ENCODE results near the gene DHCR24.
"Not testable (repeated sequence)": the region's sequence is repeated elsewhere in the genome, so short reads cannot be mapped to it uniquely, and the experiment has no call there.

DHCR24 gene

GRCh38 chr1:54886724-54887664, at the start of gene DHCR24:
DHCR24 (minus strand) TSS chr1:54887195; CDS start chr1:54887119, 76 bp downstream.
- peak; percentile 53 for DNase-seq

DNA sequence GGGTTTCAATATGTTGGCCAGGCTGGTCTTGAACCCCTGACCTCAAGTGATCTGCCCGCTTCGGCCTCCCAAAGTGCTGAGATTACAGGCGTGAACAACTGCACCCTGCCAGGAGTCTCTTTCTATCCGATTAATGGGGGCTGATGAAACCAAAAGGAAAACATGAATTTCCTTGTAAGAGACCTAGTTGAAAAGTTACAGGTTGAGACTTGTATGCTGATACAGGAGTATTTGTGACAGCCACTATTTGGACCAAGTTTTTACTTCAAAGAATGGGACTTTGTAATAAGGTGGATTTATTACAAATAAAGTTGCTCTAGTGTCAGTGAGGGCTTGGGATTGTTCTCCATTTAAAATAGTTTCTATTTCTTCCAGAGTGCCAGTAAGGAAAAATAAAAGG, 49.8 kb upstream of the DHCR24 start:
- DNase-seq: no peak

DNA sequence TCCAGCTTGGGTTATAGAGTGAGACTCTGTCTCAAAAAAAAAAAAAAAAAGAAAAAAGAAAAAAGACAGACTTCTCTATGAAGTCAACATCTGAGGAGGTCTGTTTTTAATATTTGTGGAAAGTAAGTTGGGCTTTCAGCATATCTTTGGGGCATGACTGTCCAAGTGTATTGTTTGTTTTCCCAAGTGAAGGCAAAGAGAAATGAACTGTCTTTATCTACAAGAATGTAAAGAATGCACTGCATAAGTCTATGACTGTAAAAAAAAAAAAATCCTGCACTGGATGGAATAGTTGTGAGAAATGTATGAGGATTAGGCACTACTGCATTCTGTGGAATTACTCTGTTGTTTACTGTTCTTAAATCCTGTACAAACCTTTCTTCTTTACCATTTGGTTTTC, 47.9 kb upstream of the DHCR24 start:
- no peak for DNase-seq

DNA sequence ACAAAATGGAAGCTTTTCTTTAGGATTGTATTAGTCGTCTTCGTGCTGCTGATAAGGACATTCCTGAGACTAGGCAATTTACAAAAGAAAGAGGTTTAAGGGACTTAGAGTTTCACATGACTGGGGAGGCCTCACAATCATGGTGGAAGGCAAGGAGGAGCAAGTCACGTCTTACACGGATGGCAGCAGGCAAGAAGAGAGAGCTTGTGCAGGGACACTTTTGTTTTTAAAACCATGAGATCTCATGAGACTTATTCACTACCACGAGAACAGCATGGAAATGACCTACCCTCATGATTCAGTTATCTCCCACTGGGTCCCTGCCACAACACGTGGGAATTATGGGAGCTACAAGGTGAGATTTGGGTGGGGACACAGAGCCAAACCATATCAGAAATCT, 47.1 kb upstream of the DHCR24 start:
- not testable (repeated sequence) for DNase-seq

GRCh38 chr1:54931275-54931840, 44.4 kb upstream of the DHCR24 start:
- no peak for DNase-seq

GRCh38 chr1:54929700-54930099, 42.7 kb upstream of the DHCR24 start:
- no peak for DNase-seq

DNA sequence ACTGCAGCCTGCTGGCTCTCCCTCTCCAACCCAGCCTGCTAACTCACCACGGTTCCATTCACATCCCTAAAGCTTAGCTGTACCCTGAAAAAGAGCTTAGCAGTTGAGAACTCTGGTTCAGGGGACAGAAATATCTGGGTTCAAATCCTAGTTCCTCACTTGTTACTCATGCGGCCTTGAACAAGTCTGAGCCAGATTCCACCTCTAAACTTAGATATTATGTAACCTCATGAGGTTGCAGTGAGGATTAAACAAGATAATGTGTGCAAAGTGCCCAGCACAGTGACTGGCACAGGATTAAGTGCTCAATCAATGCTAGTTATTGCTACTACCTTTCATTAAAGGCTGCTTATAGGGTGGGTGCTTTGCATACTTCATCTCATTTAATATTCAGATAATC, 41.3 kb upstream of the DHCR24 start:
- DNase-seq: no peak

DNA sequence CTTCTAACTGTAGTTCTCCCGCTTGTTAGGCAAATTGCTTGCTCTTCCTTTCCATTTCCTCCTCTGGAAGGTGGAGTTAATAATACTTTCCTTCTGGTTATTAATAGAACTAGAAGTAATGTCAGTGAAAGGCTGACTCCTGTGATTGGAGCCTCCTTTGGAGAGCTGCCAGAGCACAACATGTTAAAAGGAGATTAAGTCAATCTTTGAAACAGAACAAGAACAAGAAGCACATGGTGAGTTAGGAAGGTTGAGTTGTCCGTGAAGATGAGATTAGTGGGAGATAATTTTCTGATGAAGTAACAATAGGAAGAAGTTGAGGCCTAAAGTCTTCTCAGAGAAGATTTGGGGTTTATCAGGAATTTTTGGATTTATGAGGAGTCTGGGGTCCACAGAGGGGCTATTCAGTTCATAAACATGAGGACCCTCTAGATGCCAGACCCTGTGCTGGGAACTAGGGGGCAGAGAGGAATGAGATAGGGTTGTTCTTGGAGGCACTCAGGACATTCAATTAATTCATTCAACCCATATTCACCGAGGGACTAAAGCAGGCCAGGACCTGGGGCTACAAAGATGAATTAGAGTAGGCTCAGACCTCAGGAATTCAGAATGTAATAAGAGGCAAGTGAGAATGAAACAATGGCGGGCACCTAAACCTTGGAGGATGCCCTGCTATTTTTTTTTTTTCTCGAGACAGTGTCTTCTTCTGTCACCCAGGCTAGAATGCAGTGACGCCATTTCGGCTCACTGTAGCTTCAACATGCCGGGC, 40.7 kb upstream of the DHCR24 start:
- no peak for DNase-seq

DNA sequence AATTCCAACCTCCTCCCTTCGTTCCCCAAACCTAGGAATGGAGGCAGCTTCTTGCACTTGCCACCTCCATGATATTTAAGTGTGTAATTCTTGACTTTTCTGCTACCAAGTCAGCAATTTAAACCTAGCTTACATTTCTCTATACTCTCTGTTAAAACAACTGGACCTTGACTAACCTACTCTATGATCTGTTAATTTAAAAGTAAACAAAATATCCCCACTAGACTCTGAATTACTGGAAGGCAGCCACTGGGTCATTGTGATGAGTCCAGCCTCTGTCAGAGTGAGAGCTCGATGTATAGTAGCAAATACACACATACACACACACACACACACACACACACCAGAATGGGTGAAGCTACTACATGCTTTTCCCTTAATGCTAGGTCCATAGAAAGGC, 40.0 kb upstream of the DHCR24 start:
- DNase-seq: no peak

GRCh38 chr1:54922921-54923421, 36.0 kb upstream of the DHCR24 start:
- no peak for DNase-seq

DNA sequence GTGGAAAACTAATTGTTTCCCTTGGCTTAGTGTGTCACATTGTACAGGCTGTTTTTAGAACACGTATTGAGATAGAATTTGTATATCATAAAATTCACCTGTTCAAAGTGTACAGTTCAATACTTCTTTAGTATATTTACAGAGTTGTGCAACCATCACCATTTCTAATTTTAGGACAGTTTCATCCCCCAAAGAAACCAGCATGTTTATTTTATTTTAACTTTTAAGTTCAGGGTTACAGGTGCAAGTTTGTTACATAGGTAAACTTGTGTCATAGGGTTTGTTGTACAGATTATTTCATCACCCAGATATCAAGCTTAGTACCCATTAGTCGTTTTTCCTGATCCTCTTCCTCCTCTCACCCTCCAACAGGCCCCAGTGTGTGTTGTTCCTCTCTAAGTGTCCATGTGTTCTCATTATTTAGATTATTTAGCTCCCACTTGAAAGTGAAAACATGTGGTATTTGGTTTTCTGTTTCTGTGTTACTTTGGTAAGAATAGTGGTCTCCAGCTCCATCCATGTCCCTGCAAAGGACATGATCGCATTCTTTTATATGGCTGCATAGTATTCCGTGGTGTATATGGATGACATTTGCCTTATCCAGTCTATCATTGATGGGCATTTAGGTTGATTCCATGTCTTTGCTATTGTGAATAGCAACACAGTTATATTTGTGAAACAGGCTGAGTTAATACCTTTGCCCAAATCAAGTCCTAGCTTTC, 35.2 kb upstream of the DHCR24 start:
- DNase-seq: no peak

- no peak for DNase-seq
Observed at GRCh38 chr1:54919367-54920359, 32.7 kb upstream of the DHCR24 start.

GRCh38 chr1:54911076-54911475, 24.1 kb upstream of the DHCR24 start:
- not testable (repeated sequence) for DNase-seq

DNA sequence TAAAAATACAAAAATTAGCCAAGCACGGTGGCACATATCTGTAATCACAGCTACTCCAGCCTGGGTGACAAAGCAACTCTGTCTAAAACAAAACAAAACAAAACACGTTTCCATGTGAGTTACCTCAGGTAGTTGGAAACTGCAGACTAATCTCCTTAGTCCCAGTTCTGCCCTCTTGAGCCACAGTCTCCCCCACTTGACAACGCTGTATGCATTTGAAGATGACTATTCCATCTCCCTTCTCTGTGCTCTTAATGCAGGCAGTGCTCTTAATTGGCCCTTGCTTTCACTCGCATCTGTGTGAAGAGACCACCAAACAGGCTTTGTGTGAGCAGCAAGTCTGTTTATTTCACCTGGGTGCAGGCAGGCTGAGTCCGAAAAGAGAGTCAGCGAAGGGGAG, 19.6 kb upstream of the DHCR24 start:
- DNase-seq: no peak

- DNase-seq: no peak
Observed at GRCh38 chr1:54904476-54905048, 17.6 kb upstream of the DHCR24 start.

DNA sequence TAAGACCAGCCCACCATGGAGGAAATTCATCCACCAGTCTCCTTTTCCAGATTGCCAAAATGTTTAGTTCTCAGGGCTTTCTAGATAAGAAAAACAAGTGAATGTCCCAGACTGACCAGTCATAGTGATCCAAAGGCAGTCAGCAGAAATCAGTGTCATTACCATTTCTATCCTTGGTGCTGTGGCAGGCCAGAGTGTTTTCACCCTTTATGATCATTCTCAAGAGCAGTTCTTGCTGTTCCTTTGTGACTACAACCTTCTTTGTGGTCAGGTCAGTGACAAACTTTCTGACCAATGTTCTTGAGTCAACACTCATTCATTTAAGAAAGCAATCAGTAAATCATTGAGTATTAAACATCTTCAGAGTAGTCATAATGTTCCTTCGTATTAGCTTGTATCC, 7.3 kb upstream of the DHCR24 start:
- no peak for DNase-seq

DNA sequence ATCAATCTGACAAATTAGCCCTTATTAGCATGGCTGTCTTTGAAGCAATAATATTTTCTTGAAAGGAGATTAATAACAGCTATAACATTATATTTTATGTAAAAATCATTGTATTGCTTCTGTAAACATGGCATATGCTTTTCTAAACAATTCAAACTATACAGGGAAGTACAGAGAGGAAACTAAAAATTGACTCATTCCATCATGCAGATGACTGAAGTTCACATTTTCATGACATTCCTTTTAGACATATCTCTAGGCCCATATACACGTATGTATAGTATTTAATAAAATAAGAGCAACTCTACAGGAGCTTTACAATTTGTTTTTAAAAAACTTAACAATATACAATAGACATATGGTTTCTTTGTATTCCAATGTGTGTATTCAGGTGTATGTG, 5.6 kb upstream of the DHCR24 start:
- no peak for DNase-seq

GRCh38 chr1:54889132-54889725, 2.2 kb upstream of the DHCR24 start:
- no peak for DNase-seq

DNA sequence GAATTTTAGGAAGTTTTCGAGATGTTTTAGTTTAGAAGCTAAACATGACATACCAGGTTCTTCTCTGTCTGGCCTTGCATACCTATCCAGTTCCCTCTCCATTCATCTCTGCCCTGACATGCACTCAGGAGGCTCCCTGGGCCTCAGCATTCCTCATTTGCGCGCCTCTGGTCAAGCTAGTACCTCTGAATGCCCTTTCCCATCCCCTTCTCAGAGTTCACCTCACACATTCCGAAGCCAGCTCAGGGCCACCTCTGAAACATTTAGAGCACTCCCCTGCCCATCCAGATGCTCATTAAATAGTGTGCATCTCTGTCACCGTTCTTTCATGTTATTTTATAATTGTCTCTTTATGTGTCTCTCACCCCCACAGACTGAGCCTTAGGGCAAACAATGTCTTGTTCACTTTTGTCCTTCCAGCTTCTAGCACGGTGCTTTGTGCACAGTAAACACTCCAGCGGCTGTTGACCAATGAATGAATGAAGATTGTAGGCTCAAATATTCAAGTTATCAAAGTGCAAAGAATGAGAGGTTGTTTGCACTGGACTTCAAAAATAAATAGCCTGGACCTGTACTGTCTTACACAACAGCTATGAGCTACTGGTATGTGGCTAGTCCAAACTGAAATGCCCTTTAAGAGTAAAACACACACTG, 1.2 kb upstream of the DHCR24 start:
- DNase-seq: no peak

GRCh38 chr1:54887665-54888071, 673 bp upstream of the DHCR24 start:
- no peak for DNase-seq
